OCI-LY1 (cell line): Measurements from ENCODE around the gene CUBN.

Experiments
- H2AFZ ChIP-seq: fragments of 200-600 bp; sonication (generic), shearing (Covaris generic); 2 replicates; pipeline ENCODE4 v1.6.0; 2014; ENCODE audit warnings: antibody characterized with exemption, mild to moderate bottlenecking, low read length
- H3F3A ChIP-seq: fragments of 200-600 bp; sonication (generic), shearing (Covaris generic); 2 replicates; pipeline ENCODE4 v1.6.0; 2014; ENCODE audit warnings: mild to moderate bottlenecking, antibody characterized with exemption, low read length, moderate library complexity; ENCODE audit not compliant: insufficient read depth
- H3K27ac ChIP-seq: fragments of 200-600 bp; sonication (generic); 2 replicates; pipeline ENCODE4 v1.5.1; 2014; ENCODE audit warnings: low read length, mixed run types, mild to moderate bottlenecking, low read depth; ENCODE audit not compliant: poor library complexity, severe bottlenecking
- H3K27me3 ChIP-seq: fragments of 200-600 bp; sonication (generic); 2 replicates; pipeline ENCODE4 v1.6.0; 2014; ENCODE audit warnings: antibody characterized with exemption, mild to moderate bottlenecking, low read length, moderate library complexity; ENCODE audit not compliant: insufficient read depth
- H3K36me3 ChIP-seq: fragments of 200-600 bp; sonication (generic); 2 replicates; pipeline ENCODE4 v1.6.1; 2014; ENCODE audit warnings: mild to moderate bottlenecking, antibody characterized with exemption, low read length, moderate library complexity, mixed read lengths; ENCODE audit not compliant: insufficient read depth
- H3K4me1 ChIP-seq: fragments of 200-600 bp; sonication (generic); 2 replicates; pipeline ENCODE4 v1.5.1; 2014; ENCODE audit warnings: mild to moderate bottlenecking, low read length, moderate library complexity; ENCODE audit not compliant: insufficient read depth, severe bottlenecking
- H3K4me2 ChIP-seq: fragments of 200-600 bp; sonication (generic), shearing (Covaris generic); 2 replicates; pipeline ENCODE4 v1.6.1; 2014; ENCODE audit warnings: low read length
- H3K4me3 ChIP-seq: fragments of 200-600 bp; sonication (generic); 2 replicates; pipeline ENCODE4 v1.5.1; 2014; ENCODE audit warnings: low read length, low read depth, mild to moderate bottlenecking, mixed read lengths; ENCODE audit not compliant: poor library complexity, severe bottlenecking
- H3K79me2 ChIP-seq: fragments of 200-600 bp; shearing (Covaris generic); 2 replicates; pipeline ENCODE4 v1.6.1; 2016; ENCODE audit warnings: mixed run types, low read length, mixed read lengths; ENCODE audit not compliant: insufficient read depth
- H3K9ac ChIP-seq: fragments of 200-600 bp; sonication (generic), shearing (Covaris generic); 2 replicates; pipeline ENCODE4 v1.6.1; 2014; ENCODE audit warnings: mild to moderate bottlenecking, low read length, mixed read lengths
- H3K9me2 ChIP-seq: fragments of 200-600 bp; sonication (generic), shearing (Covaris generic); 2 replicates; pipeline ENCODE4 v1.6.1; 2014; ENCODE audit warnings: low read depth, mild to moderate bottlenecking, low read length, mixed read lengths
- H3K9me3 ChIP-seq: fragments of 200-600 bp; shearing (Covaris generic); 2 replicates; pipeline ENCODE4 v1.6.1; 2014; ENCODE audit warnings: low read length, mixed read lengths
- H4K20me1 ChIP-seq: fragments of 200-600 bp; sonication (generic), shearing (Covaris generic); 2 replicates; pipeline ENCODE4 v1.6.0; 2016; ENCODE audit warnings: mild to moderate bottlenecking, low read length; ENCODE audit not compliant: insufficient read depth
- CTCF ChIP-seq: fragments of 200-600 bp; sonication (generic), shearing (Covaris generic); IDR thresholded peaks from 2 replicates; pipeline ENCODE4 v1.5.1; 2017; ENCODE audit warnings: mild to moderate bottlenecking, antibody characterized with exemption, low read length, moderate library complexity, mixed read lengths
- EZH2 ChIP-seq: fragments of 200-600 bp; sonication (generic), shearing (Covaris generic); IDR thresholded peaks from 2 replicates; pipeline ENCODE4 v1.8.0; 2017; ENCODE audit warnings: borderline replicate concordance, mixed run types, mild to moderate bottlenecking, antibody characterized with exemption, low read length, moderate library complexity, mixed read lengths

CUBN gene

DNA sequence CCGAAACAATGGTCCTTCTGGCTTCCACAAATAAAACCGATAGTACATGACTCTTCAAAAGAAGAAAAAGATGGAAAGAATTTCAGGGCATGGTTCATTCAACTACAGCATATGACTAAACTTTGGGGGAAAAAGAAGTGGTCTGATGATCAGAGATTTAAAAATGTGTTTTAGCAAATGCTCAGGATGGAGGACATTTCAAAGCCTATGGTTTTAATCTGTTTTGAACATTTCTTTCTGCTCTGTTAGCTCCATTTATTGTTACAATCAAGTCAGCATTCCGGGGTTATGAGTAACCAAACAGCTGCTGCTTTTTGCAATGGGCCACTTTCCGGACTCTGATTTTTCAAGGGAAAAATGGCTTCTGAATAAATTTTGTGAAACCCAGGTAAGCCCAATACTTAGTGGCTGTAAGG lies 142.4 kb downstream of the CUBN start:
- no peak overlapping the region for H3K4me2 ChIP-seq
- TF ChIP-seq CTCF = no peak
- TF ChIP-seq EZH2 = no peak
- H3K9me3 ChIP-seq = no peaks in the 10 kb centered on the region
- no peaks in the 10 kb centered on the region for H4K20me1 ChIP-seq
- H3K27ac ChIP-seq = no peak overlapping the region
- H2AFZ ChIP-seq = no peak overlapping the region
- H3K79me2 ChIP-seq = no peaks in the 10 kb centered on the region
- no peaks in the 10 kb centered on the region for H3K36me3 ChIP-seq
- H3K27me3 ChIP-seq = no peaks in the 10 kb centered on the region
- no peak overlapping the region for H3K9ac ChIP-seq
- no peaks in the 10 kb centered on the region for H3K9me2 ChIP-seq
- H3K4me1 ChIP-seq = no peaks in the 10 kb centered on the region
- no peaks in the 10 kb centered on the region for H3F3A ChIP-seq
- H3K4me3 ChIP-seq = no peak overlapping the region

DNA sequence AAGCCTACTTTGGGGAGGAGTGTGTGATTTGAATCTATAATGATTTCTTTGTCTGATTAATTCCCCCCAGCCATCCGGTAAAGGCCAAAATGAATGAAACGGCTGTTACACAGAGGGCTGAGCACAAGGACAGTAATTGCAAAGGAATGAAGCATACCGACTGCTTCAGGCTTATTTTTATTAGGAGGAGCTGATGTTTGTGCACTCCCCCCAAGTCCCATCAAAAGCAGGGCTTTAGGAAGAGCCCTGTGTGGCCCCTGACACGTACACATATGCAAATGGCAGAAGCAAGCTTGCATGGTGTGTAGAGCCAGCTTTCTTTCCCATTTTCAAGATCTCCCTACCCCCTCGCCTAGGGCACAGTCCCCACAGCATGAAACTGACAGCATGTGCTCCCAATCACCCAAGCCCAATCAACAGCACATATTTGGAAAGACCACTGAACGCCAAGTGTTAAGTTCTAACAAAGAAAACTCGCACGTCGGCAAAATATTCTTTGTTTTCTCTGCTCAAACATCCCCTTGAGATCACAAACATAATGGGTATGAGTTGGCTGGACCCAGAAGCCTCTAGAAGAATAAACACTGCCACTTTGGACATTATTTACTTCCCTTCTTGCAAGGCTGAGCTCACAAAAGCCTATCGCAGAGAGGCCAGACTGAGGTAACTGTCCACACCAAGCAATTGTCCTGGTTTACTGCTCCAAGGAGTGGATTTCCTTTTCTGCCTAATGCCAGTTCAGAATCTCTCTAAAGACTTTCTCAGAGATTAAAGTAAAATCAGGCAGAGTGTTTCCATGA lies 143.0 kb downstream of the CUBN start:
- no peaks in the 10 kb centered on the region for H3K4me1 ChIP-seq
- no peaks in the 10 kb centered on the region for H3K27me3 ChIP-seq
- TF ChIP-seq CTCF (no peak), EZH2 (no peak)
- no peaks in the 10 kb centered on the region for H3F3A ChIP-seq
- H2AFZ ChIP-seq = no peak overlapping the region
- no peaks in the 10 kb centered on the region for H4K20me1 ChIP-seq
- no peak overlapping the region for H3K4me2 ChIP-seq
- H3K9me3 ChIP-seq = no peaks in the 10 kb centered on the region
- no peak overlapping the region for H3K9ac ChIP-seq
- H3K4me3 ChIP-seq = no peak overlapping the region
- H3K79me2 ChIP-seq = no peaks in the 10 kb centered on the region
- no peaks in the 10 kb centered on the region for H3K9me2 ChIP-seq
- no peaks in the 10 kb centered on the region for H3K36me3 ChIP-seq
- H3K27ac ChIP-seq = no peak overlapping the region

DNA sequence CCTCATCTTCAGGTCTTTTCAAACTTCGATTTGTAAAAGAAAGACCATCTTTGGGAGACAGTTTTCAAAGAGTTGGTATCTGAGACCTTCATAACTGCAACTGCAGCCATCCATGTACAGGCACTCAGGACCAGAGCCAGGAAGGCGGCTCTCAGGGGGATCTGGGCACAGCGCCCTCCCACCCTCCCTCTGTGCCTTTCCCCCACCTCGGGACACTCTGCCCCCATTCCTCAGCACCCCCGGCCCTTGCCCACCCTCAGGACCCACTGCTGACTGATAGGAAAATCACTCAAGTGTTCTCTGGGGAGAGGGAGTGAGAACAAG lies 143.6 kb downstream of the CUBN start:
- Histone ChIP-seq H3K4me2 (no peak overlapping the region), H3K9ac (no peak overlapping the region), H3K27ac (no peak overlapping the region), H3K4me3 (no peak overlapping the region), H3K36me3 (no peaks in the 10 kb centered on the region), H3K9me2 (no peaks in the 10 kb centered on the region), H3K9me3 (no peaks in the 10 kb centered on the region), H4K20me1 (no peaks in the 10 kb centered on the region), H3K79me2 (no peaks in the 10 kb centered on the region), H3F3A (no peaks in the 10 kb centered on the region), H3K27me3 (no peaks in the 10 kb centered on the region), H2AFZ (no peak overlapping the region), H3K4me1 (no peaks in the 10 kb centered on the region)
- TF ChIP-seq CTCF (no peak), EZH2 (no peak)
